ENCODE data around the gene DIP2A. TPM values are rescaled to one million over a fixed set of nuclear protein-coding genes. Genes with fewer than 3 reads are reported as not detected.

Gene DIP2A
- total and polyA plus RNA-seq, 3 donors from 2014 or later = 42.5 to 104 (median 94.3) TPM

DNA sequence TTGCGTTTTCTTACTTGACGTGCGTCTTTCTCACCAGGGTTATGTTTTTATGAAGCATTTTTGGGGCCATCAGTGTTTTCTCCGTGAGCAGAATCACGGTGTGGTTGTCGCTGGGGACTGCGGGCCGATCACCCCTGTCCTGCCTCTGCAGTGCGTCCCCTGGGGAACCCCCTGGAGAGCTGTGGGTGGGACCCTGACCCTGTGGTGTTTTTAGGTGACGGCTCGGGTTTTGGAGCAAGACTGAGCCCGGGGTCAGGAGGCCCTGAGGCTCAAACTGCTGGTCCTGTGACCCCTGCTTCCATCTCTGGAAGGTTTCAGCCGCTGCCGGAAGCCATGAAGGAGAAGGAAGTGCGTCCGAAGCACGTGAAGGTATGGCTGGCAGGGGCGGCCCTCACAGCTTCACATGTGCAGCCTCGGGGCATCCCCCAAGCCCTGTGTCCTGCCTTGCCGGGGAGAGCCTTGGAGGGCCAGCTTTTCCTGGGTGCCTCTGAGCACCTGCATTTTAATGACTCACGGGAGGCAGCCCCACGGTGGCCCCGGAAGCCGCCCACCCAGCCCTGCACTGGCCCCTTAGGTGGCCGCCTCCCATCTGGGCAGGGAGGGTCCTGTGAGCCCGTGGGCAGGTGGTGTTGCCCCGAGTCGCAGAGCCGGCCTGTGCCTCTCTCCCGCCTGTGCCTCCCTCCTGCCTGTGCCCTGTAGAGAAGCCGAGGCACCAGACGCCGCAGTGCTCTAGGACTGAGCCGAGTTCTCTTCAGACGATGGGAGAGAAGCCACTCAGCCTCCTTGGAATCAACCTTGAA lies 36.7 kb upstream of the DIP2A start:
- H3K9me3 ChIP-seq = no peaks in the 10 kb centered on the region
- WGBS, 2 donors = 94% methylated on average over 19 to 35 of the region's 35 CpGs
- H3K4me1 ChIP-seq = no peaks in the 10 kb centered on the region
- no peak overlapping the region for H3K27ac ChIP-seq
- TF ChIP-seq POLR2A (IDR thresholded peaks at IDR 0.05) = no peak
- TF ChIP-seq, protein P1, sequence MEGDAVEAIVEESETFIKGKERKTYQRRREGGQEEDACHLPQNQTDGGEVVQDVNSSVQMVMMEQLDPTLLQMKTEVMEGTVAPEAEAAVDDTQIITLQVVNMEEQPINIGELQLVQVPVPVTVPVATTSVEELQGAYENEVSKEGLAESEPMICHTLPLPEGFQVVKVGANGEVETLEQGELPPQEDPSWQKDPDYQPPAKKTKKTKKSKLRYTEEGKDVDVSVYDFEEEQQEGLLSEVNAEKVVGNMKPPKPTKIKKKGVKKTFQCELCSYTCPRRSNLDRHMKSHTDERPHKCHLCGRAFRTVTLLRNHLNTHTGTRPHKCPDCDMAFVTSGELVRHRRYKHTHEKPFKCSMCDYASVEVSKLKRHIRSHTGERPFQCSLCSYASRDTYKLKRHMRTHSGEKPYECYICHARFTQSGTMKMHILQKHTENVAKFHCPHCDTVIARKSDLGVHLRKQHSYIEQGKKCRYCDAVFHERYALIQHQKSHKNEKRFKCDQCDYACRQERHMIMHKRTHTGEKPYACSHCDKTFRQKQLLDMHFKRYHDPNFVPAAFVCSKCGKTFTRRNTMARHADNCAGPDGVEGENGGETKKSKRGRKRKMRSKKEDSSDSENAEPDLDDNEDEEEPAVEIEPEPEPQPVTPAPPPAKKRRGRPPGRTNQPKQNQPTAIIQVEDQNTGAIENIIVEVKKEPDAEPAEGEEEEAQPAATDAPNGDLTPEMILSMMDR (IDR thresholded peaks at IDR 0.05) = no peak
- H3K27me3 ChIP-seq = no peaks in the 10 kb centered on the region
- intact Hi-C loops (cut with DNase I; ENCODE audit: low total_unique reads) = no loop called here
- H3K36me3 ChIP-seq (ENCODE audit: low read depth, missing control alignments) = no peaks in the 10 kb centered on the region
- H3K4me3 ChIP-seq = no peak overlapping the region
- no peak for DNase-seq

DNA sequence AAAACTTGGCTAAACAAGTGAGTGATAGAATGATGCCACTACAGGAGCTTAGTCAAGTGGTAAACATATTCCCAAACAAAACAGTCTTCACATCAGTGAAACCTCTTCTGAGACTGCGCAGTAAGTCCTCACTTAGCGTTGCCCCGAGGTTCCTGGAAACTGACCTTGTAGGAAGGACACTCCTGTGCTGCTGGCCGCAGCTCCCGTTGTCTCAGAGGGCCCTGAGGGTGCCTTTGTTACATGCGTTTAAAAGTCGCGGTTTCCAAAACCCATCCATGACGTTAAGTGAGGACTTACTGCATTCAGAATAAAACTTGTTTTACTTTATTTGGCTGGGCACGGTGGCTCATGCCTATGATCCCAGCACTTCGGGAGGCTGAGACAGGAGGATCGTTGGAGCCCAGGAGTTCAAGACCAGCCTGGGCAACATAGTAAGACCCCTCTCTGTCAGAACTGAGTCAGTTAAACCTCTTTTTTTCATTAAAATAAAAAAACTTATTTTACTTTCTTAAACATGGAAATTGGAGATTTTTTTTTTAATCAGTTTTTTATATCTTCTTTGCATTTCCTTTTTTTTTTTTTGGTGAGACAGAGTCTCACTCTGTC lies 36.0 kb upstream of the DIP2A start:
- intact Hi-C loops (cut with DNase I; ENCODE audit: low total_unique reads) = no loop called here

DNA sequence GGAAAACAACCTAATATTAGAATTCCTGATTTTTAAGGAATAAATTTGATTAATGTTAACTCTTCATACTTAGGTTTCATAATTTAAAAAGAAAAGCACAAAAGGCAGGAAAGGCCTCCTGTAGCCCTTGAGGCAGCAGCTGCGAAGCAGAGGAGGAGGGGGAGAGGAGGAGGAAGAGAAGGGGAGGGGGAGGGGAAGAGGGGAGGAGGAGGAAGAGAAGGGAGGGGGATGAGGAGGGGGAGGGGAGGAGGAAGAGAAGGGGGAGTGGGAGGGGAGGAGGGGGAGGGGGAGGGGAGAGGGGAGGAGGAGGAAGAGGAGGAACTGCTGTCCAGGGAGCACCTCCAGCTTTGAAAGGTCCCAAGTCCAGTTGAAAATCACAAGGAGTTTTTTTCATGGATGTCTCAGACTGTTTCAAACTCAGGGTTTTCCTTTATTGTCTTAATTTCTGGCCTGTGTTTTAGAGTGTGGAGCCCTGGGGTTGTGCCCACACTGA lies 35.1 kb upstream of the DIP2A start:
- no peaks in the 10 kb centered on the region for H3K27me3 ChIP-seq
- no peak overlapping the region for H3K4me3 ChIP-seq
- no peaks in the 10 kb centered on the region for H3K4me1 ChIP-seq
- TF ChIP-seq, protein P1 (IDR thresholded peaks at IDR 0.05) = no peak
- TF ChIP-seq POLR2A (IDR thresholded peaks at IDR 0.05) = no peak
- intact Hi-C loops (cut with DNase I; ENCODE audit: low total_unique reads) = no loop called here
- no peak overlapping the region for H3K27ac ChIP-seq
- no peaks in the 10 kb centered on the region for H3K36me3 ChIP-seq (ENCODE audit: low read depth, missing control alignments)
- no peaks in the 10 kb centered on the region for H3K9me3 ChIP-seq
- DNase-seq = no peak
- WGBS, 2 donors = 83 to 91% methylated on average over 1 of the region's 1 CpG

More for the DNA sequence above, 36.0 kb upstream of the DIP2A start:
- DNase-seq = no peak
- no peaks in the 10 kb centered on the region for H3K4me1 ChIP-seq
- H3K36me3 ChIP-seq (ENCODE audit: low read depth, missing control alignments) = no peaks in the 10 kb centered on the region
- no peak overlapping the region for H3K27ac ChIP-seq
- TF ChIP-seq POLR2A (IDR thresholded peaks at IDR 0.05) = no peak
- TF ChIP-seq, protein P1 (IDR thresholded peaks at IDR 0.05) = no peak
- H3K4me3 ChIP-seq = no peak overlapping the region
- no peaks in the 10 kb centered on the region for H3K27me3 ChIP-seq
- H3K9me3 ChIP-seq = no peaks in the 10 kb centered on the region
- WGBS, 2 donors = 91% methylated on average over 12 of the region's 12 CpGs

DNA sequence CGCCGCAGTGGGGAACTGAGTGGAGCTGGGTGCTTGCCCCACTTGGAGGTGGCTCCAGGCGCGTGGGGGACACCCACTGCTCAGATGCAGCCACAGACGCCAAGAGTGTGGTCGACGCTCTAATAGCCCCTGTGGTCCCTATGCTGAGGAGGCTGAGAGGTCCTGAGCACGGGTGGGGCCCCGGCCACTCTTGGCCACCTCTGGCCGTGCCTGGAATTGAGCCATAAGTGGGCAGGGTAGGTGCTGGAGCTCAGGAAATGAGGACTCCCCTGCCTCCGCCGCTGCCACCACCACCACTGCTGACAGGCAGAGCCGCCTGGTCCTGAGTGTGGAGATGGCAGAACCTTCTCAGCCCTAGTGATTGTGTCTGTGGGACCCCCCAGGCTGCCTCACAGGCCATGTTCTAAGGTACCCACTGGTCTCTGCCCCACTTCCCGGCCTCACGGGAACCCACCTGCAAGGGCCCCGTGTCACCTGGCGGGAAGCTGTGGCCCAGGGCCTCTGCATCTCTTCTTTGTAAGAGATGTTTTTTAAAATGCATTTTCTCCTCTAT lies 34.6 kb upstream of the DIP2A start:
- no peak for TF ChIP-seq POLR2A (IDR thresholded peaks at IDR 0.05)
- TF ChIP-seq, protein P1 (IDR thresholded peaks at IDR 0.05) = no peak
- Histone ChIP-seq H3K27me3 (no peaks in the 10 kb centered on the region), H3K27ac (no peak overlapping the region), H3K9me3 (no peaks in the 10 kb centered on the region), H3K4me1 (no peaks in the 10 kb centered on the region), H3K4me3 (no peak overlapping the region), H3K36me3 (ENCODE audit: low read depth, missing control alignments) (no peaks in the 10 kb centered on the region)
- intact Hi-C loops (cut with DNase I; ENCODE audit: low total_unique reads) = no loop called here
- DNase-seq = no peak
- WGBS, 2 donors = 87 to 89% methylated on average over 12 to 17 of the region's 17 CpGs
